H9 (cell line): ENCODE data around the gene GUCY2F. TPM values are rescaled to one million over a fixed set of nuclear protein-coding genes. Genes with fewer than 3 reads are reported as not detected.

Experiments used
- DNase-seq: peaks from one replicate; pipeline ENCODE4 v3.0.0-alpha.2; 2017
- H2AFZ ChIP-seq: one replicate; pipeline ENCODE4 v1.6.1; 2013; ENCODE audit warnings: mild to moderate bottlenecking, low read length, control low read depth, moderate library complexity
- H2AK5ac ChIP-seq: 2 replicates; pipeline ENCODE4 v1.6.1; 2013; ENCODE audit warnings: low read length, control low read depth, mixed read lengths; ENCODE audit not compliant: insufficient read length
- H2BK120ac ChIP-seq: one replicate; pipeline ENCODE4 v1.6.1; 2013; ENCODE audit warnings: low read depth, mild to moderate bottlenecking, low read length, control low read depth, inconsistent platforms; ENCODE audit not compliant: poor library complexity, severe bottlenecking
- H2BK12ac ChIP-seq: 2 replicates; pipeline ENCODE4 v1.6.1; 2013; ENCODE audit warnings: low read length, control low read depth, mixed read lengths, low read depth; ENCODE audit not compliant: insufficient read length
- H2BK15ac ChIP-seq: 2 replicates; pipeline ENCODE4 v1.6.1; 2013; ENCODE audit warnings: low read depth, low read length, control low read depth
- H2BK20ac ChIP-seq: one replicate; pipeline ENCODE4 v1.6.1; 2013; ENCODE audit warnings: low read depth, mild to moderate bottlenecking, low read length, control low read depth, inconsistent platforms; ENCODE audit not compliant: poor library complexity, severe bottlenecking
- H2BK5ac ChIP-seq: 2 replicates; pipeline ENCODE4 v1.6.1; 2013; ENCODE audit warnings: low read length, control low read depth, mixed read lengths; ENCODE audit not compliant: insufficient read length
- H3K14ac ChIP-seq: 2 replicates; pipeline ENCODE4 v1.6.1; 2013; ENCODE audit warnings: low read length, control low read depth; ENCODE audit not compliant: insufficient read depth
- H3K18ac ChIP-seq: 2 replicates; pipeline ENCODE4 v1.6.1; 2013; ENCODE audit warnings: low read depth, mild to moderate bottlenecking, mixed read lengths, low read length, control low read depth; ENCODE audit not compliant: insufficient read length
- H3K23ac ChIP-seq: 2 replicates; pipeline ENCODE4 v1.6.1; 2013; ENCODE audit warnings: low read length, control low read depth, mixed read lengths, low read depth; ENCODE audit not compliant: insufficient read length
- H3K23me2 ChIP-seq: 2 replicates; pipeline ENCODE4 v1.6.1; 2013; ENCODE audit warnings: low read depth, mild to moderate bottlenecking, mixed read lengths, low read length, control low read depth; ENCODE audit not compliant: insufficient read length, poor library complexity, severe bottlenecking
- H3K27ac ChIP-seq: 2 replicates; pipeline ENCODE4 v1.5.1; 2013; ENCODE audit warnings: low read length, control low read depth, mixed read lengths, low read depth; ENCODE audit not compliant: insufficient read length
- H3K27me3 ChIP-seq: 2 replicates; pipeline ENCODE4 v1.6.1; 2013; ENCODE audit warnings: low read length, control low read depth, inconsistent platforms; ENCODE audit not compliant: insufficient read depth
- H3K4ac ChIP-seq: 2 replicates; pipeline ENCODE4 v1.6.1; 2013; ENCODE audit warnings: low read depth, mild to moderate bottlenecking, control low read depth, inconsistent platforms, low read length, moderate library complexity
- H3K4me1 ChIP-seq: 2 replicates; pipeline ENCODE4 v1.6.1; 2013; ENCODE audit warnings: low read length, control low read depth, inconsistent platforms; ENCODE audit not compliant: insufficient read depth
- H3K4me2 ChIP-seq: 2 replicates; pipeline ENCODE4 v1.6.1; 2013; ENCODE audit warnings: low read length, control low read depth, mixed read lengths; ENCODE audit not compliant: insufficient read length, insufficient read depth
- H3K56ac ChIP-seq: 2 replicates; pipeline ENCODE4 v1.6.1; 2013; ENCODE audit warnings: low read depth, mild to moderate bottlenecking, mixed read lengths, low read length, control low read depth; ENCODE audit not compliant: insufficient read length
- H3K79me1 ChIP-seq: 2 replicates; pipeline ENCODE4 v1.6.1; 2013; ENCODE audit warnings: low read depth, mild to moderate bottlenecking, moderate library complexity, low read length, control low read depth, inconsistent platforms; ENCODE audit not compliant: insufficient read depth, poor library complexity, severe bottlenecking
- H3K79me2 ChIP-seq: 2 replicates; pipeline ENCODE4 v1.6.1; 2013; ENCODE audit warnings: low read length, control low read depth, inconsistent platforms; ENCODE audit not compliant: insufficient read depth
- H3K9ac ChIP-seq: 2 replicates; pipeline ENCODE4 v1.6.1; 2013; ENCODE audit warnings: low read length, control low read depth, mixed read lengths; ENCODE audit not compliant: insufficient read length; ENCODE audit errors: extremely low read depth
- H3K9me3 ChIP-seq: one replicate; pipeline ENCODE4 v1.6.1; 2013; ENCODE audit warnings: low read depth, low read length, inconsistent platforms; ENCODE audit not compliant: control insufficient read depth
- H3T11ph ChIP-seq: one replicate; pipeline ENCODE4 v1.6.1; 2013; ENCODE audit warnings: mild to moderate bottlenecking, low read length, control low read depth, inconsistent platforms
- H4K20me1 ChIP-seq: one replicate; pipeline ENCODE4 v1.6.1; 2013; ENCODE audit not compliant: control insufficient read depth, insufficient read length, insufficient read depth
- H4K5ac ChIP-seq: 2 replicates; pipeline ENCODE4 v1.6.1; 2013; ENCODE audit warnings: low read depth, mild to moderate bottlenecking, mixed read lengths, low read length, control low read depth; ENCODE audit not compliant: insufficient read length
- H4K8ac ChIP-seq: replicated peaks from 2 replicates; pipeline ENCODE4 v1.6.1; 2013; ENCODE audit warnings: low read length, control low read depth, mixed read lengths, low read depth; ENCODE audit not compliant: insufficient read length
- H4K91ac ChIP-seq: 2 replicates; pipeline ENCODE4 v1.6.1; 2013; ENCODE audit warnings: low read depth, mild to moderate bottlenecking, moderate library complexity, mixed read lengths, low read length, control low read depth; ENCODE audit not compliant: insufficient read length
- H3K27ac Mint-ChIP-seq, 3 experiments: 2 replicates in 2 of 3; 3 replicates in 1 of 3; pipeline ENCODE4 v1.8.0; 2020 to 2021; ENCODE audit warnings: mixed read lengths in 3 of 3, mild to moderate bottlenecking in 1 of 3, moderate library complexity in 1 of 3
- H3K27me3 Mint-ChIP-seq: 2 replicates; pipeline ENCODE4 v1.8.0; 2021; ENCODE audit warnings: low read depth, mild to moderate bottlenecking, moderate library complexity, mixed read lengths
- H3K36me3 Mint-ChIP-seq, 3 experiments: 2 replicates in 2 of 3; 3 replicates in 1 of 3; pipeline ENCODE4 v1.8.0; 2020 to 2021; ENCODE audit warnings: low read depth in 3 of 3, mixed read lengths in 3 of 3; ENCODE audit not compliant: insufficient read depth in 1 of 3
- H3K4me1 Mint-ChIP-seq, 2 experiments: 2 replicates each; pipeline ENCODE4 v1.8.0; 2020; ENCODE audit warnings: mixed read lengths in 2 of 2
- H3K4me3 Mint-ChIP-seq, 2 experiments: 2 replicates in 1 of 2; 3 replicates in 1 of 2; pipeline ENCODE4 v1.8.0; 2020 to 2021; ENCODE audit warnings: mild to moderate bottlenecking in 2 of 2, mixed read lengths in 2 of 2, moderate library complexity in 1 of 2
- H3K9me3 Mint-ChIP-seq, 2 experiments: 2 replicates in 1 of 2; 3 replicates in 1 of 2; pipeline ENCODE4 v1.8.0; 2020; ENCODE audit warnings: mild to moderate bottlenecking in 2 of 2, mixed read lengths in 2 of 2, moderate library complexity in 1 of 2
- CTCF ChIP-seq: fragments of 200-600 bp; sonication (generic); conservative IDR thresholded peaks from 3 replicates; pipeline ENCODE4 v1.8.0; 2021; ENCODE audit warnings: antibody characterized with exemption, mild to moderate bottlenecking
- WGBS: extraction: QIAGEN DNeasy Blood & Tissue Kit; methylation state at CpG from one replicate; pipeline ENCODE4 v1.1.7; 2013; ENCODE audit warnings: missing lambda C conversion rate, low lambda C conversion rate, mixed read lengths; ENCODE audit not compliant: insufficient read length; ENCODE audit errors: extremely low coverage; 5-methylcytosine and 5-hydroxymethylcytosine counted together
- total RNA-seq: library from RNA; stranded (reverse); gene quantifications from 2 replicates; pipeline ENCODE4 v1.2.1, GENCODE V29; 2021

The GUCY2F gene
- total RNA-seq, 1 experiment from 2014 or later = 0.11 TPM

- H3K27me3 ChIP-seq = no peaks in the 10 kb centered on the region
Measured at GRCh38 chrX:109501176-109501575, 19.3 kb upstream of the GUCY2F start.

More at GRCh38 chrX:109501176-109501575, 19.3 kb upstream of the GUCY2F start:
- H2AK5ac ChIP-seq = no peak overlapping the region
- no peak overlapping the region for H3K9ac ChIP-seq
- no peak overlapping the region for H3K18ac ChIP-seq
- no peak overlapping the region for H3K4me3 Mint-ChIP-seq
- H3K4me2 ChIP-seq = no peak overlapping the region
- H3K4me1 ChIP-seq = no peaks in the 10 kb centered on the region
- no peak overlapping the region for H2BK12ac ChIP-seq
- no peaks in the 10 kb centered on the region for H3K23me2 ChIP-seq
- no peak overlapping the region for H3K4ac ChIP-seq
- no peak overlapping the region for H3K23ac ChIP-seq
- no peaks in the 10 kb centered on the region for H3K79me2 ChIP-seq
- H4K20me1 ChIP-seq = no peaks in the 10 kb centered on the region
- no peak overlapping the region for H4K91ac ChIP-seq
- no peak overlapping the region for H2BK120ac ChIP-seq
- no peak overlapping the region for H4K5ac ChIP-seq
- no peaks in the 10 kb centered on the region for H3K36me3 Mint-ChIP-seq
- H3K79me1 ChIP-seq = no peaks in the 10 kb centered on the region
- H2BK15ac ChIP-seq = no peak overlapping the region
- no peak overlapping the region for H2BK20ac ChIP-seq
- no peak overlapping the region for H2BK5ac ChIP-seq
- H3K14ac ChIP-seq = no peak overlapping the region
- no peak overlapping the region for H3T11ph ChIP-seq
- peak overlapping the region in 1 of 3 experiments; percentile 25; a peak in 1 of 7 replicates for H3K27ac Mint-ChIP-seq
- H4K8ac ChIP-seq = no peak overlapping the region
- H3K27ac ChIP-seq = no peak overlapping the region
- WGBS = no CpG with 5 or more reads among the region's 3 CpGs
- H3K4me1 Mint-ChIP-seq = no peaks in the 10 kb centered on the region
- H3K9me3 Mint-ChIP-seq = no peaks in the 10 kb centered on the region
- TF ChIP-seq CTCF = no peak
- no peak overlapping the region for H2AFZ ChIP-seq
- H3K27me3 Mint-ChIP-seq = peaks cover 6% of the 10 kb centered on the region
- no peak for DNase-seq
- no peak overlapping the region for H3K56ac ChIP-seq
- H3K9me3 ChIP-seq = no peaks in the 10 kb centered on the region
